IMR-90 (cell line): ENCODE measurements around the gene S100A3. TPM values are rescaled to one million over a fixed set of nuclear protein-coding genes. Genes with fewer than 3 reads are reported as not detected.

Experiments
- polyA plus RNA-seq, 3 experiments: library from polyadenylated mRNA; depleted of rRNA; stranded (reverse); fragments of >200 nt; gene quantifications; 2 replicates each; pipeline ENCODE4 v1.2.3, GENCODE V29; 2012; ENCODE audit warnings: low replicate concordance in 1 of 3
- total RNA-seq: library from RNA; depleted of rRNA; stranded (reverse); fragments of >200 nt; gene quantifications from 2 replicates; pipeline ENCODE4 v1.2.3, GENCODE V29; 2012; rRNA removed

S100A3 gene
- total and polyA plus RNA-seq, 2 of the 4 experiments (the other 2 are of a cell fraction) = 2.9 to 4.5 TPM

Other genes with a start within 250 kb of the S100A3 start
- not detected in 2 replicates for gene PGLYRP3, start 236.3 kb downstream of the S100A3 start, total RNA-seq
- not detected in 2 replicates for gene PGLYRP3, start 236.3 kb downstream of the S100A3 start, polyA plus RNA-seq (2012; rRNA removed)
- gene PGLYRP4, start 200.4 kb downstream of the S100A3 start, total RNA-seq = not detected in 2 replicates
- not detected in 2 replicates for gene PGLYRP4, start 200.4 kb downstream of the S100A3 start, polyA plus RNA-seq (2012; rRNA removed)
- not detected in 2 replicates for gene S100A9, start 191.4 kb downstream of the S100A3 start, total RNA-seq
- gene S100A9, start 191.4 kb downstream of the S100A3 start, polyA plus RNA-seq (2012; rRNA removed) = not detected in 2 replicates
- not detected in 2 replicates for gene S100A12, start 173.6 kb downstream of the S100A3 start, total RNA-seq
- not detected in 2 replicates for gene S100A12, start 173.6 kb downstream of the S100A3 start, polyA plus RNA-seq (2012; rRNA removed)
- gene S100A8, start 158.2 kb downstream of the S100A3 start, total RNA-seq = not detected in 2 replicates
- not detected in 2 replicates for gene S100A8, start 158.2 kb downstream of the S100A3 start, polyA plus RNA-seq (2012; rRNA removed)
- not detected in 2 replicates for gene S100A7A, start 132.7 kb downstream of the S100A3 start, total RNA-seq
- gene S100A7A, start 132.7 kb downstream of the S100A3 start, polyA plus RNA-seq (2012; rRNA removed) = not detected in 2 replicates
- not detected in 2 replicates for gene S100A7, start 88.6 kb downstream of the S100A3 start, total RNA-seq
- not detected in 2 replicates for gene S100A7, start 88.6 kb downstream of the S100A3 start, polyA plus RNA-seq (2012; rRNA removed)
- 373 and 555 TPM in 2 replicates for gene S100A6, start 13.3 kb downstream of the S100A3 start, total RNA-seq
- 1,755 and 2,394 TPM in 2 replicates for gene S100A6, start 13.3 kb downstream of the S100A3 start, polyA plus RNA-seq (2012; rRNA removed)
- 0.56 TPM in 1 of 2 replicates, not detected in the other for gene S100A5, start 8.3 kb downstream of the S100A3 start, total RNA-seq
- gene S100A5, start 8.3 kb downstream of the S100A3 start, polyA plus RNA-seq (2012; rRNA removed) = 0.27 and 0.55 TPM in 2 replicates
- 5.6 and 7.5 TPM in 2 replicates for gene S100A4, start 3.5 kb downstream of the S100A3 start, total RNA-seq
- gene S100A4, start 3.5 kb downstream of the S100A3 start, polyA plus RNA-seq (2012; rRNA removed) = 15.0 and 16.6 TPM in 2 replicates
- 3.6 and 4.4 TPM in 2 replicates for gene S100A2, start 16.6 kb upstream of the S100A3 start, total RNA-seq
- gene S100A2, start 16.6 kb upstream of the S100A3 start, polyA plus RNA-seq (2012; rRNA removed) = 7.9 and 9.5 TPM in 2 replicates
- 201 and 226 TPM in 2 replicates for gene S100A16, start 63.9 kb upstream of the S100A3 start, total RNA-seq
- 515 and 543 TPM in 2 replicates for gene S100A16, start 63.9 kb upstream of the S100A3 start, polyA plus RNA-seq (2012; rRNA removed)
- not detected in 2 replicates for gene S100A14, start 67.1 kb upstream of the S100A3 start, total RNA-seq
- 0.10 and 0.14 TPM in 2 replicates for gene S100A14, start 67.1 kb upstream of the S100A3 start, polyA plus RNA-seq (2012; rRNA removed)
- gene S100A13, start 78.2 kb upstream of the S100A3 start, total RNA-seq = 122 and 225 TPM in 2 replicates
- 468 and 529 TPM in 2 replicates for gene S100A13, start 78.2 kb upstream of the S100A3 start, polyA plus RNA-seq (2012; rRNA removed)
- 0.18 TPM in 1 of 2 replicates, not detected in the other for gene S100A1, start 79.2 kb upstream of the S100A3 start, total RNA-seq
- gene S100A1, start 79.2 kb upstream of the S100A3 start, polyA plus RNA-seq (2012; rRNA removed) = 0.29 and 0.59 TPM in 2 replicates
- gene CHTOP, start 84.8 kb upstream of the S100A3 start, total RNA-seq = 33.9 and 38.9 TPM in 2 replicates
- 49.3 and 50.8 TPM in 2 replicates for gene CHTOP, start 84.8 kb upstream of the S100A3 start, polyA plus RNA-seq (2012; rRNA removed)
- 37.2 and 40.9 TPM in 2 replicates for gene SNAPIN, start 109.4 kb upstream of the S100A3 start, total RNA-seq
- gene SNAPIN, start 109.4 kb upstream of the S100A3 start, polyA plus RNA-seq (2012; rRNA removed) = 37.4 and 39.1 TPM in 2 replicates
- 405 and 504 TPM in 2 replicates for gene ILF2, start 121.7 kb upstream of the S100A3 start, total RNA-seq
- 269 and 273 TPM in 2 replicates for gene ILF2, start 121.7 kb upstream of the S100A3 start, polyA plus RNA-seq (2012; rRNA removed)
- not detected in 2 replicates for gene NPR1, start 129.4 kb upstream of the S100A3 start, total RNA-seq
- gene NPR1, start 129.4 kb upstream of the S100A3 start, polyA plus RNA-seq (2012; rRNA removed) = 0.02 and 0.03 TPM in 2 replicates
- gene INTS3, start 178.8 kb upstream of the S100A3 start, total RNA-seq = 28.1 and 33.5 TPM in 2 replicates
- gene INTS3, start 178.8 kb upstream of the S100A3 start, polyA plus RNA-seq (2012; rRNA removed) = 53.9 and 59.4 TPM in 2 replicates
- 1.9 and 3.2 TPM in 2 replicates for gene SLC27A3, start 226.1 kb upstream of the S100A3 start, total RNA-seq
- gene SLC27A3, start 226.1 kb upstream of the S100A3 start, polyA plus RNA-seq (2012; rRNA removed) = 9.3 and 9.6 TPM in 2 replicates